Gastrocnemius medialis (tissue), 4 donors: ENCODE measurements around the gene RAD51B.

Experiments
- POLR2A ChIP-seq, 2 donors: fragments of 450-650 bp; IDR thresholded peaks; one replicate each; pipeline ENCODE4 v1.6.1; 2017; ENCODE audit warnings: antibody characterized with exemption in 2 of 2, mild to moderate bottlenecking in 2 of 2, moderate library complexity in 2 of 2
- TF ChIP-seq, protein P1 (sequence below), 5 experiments: fragments of 450-650 bp in 3 of 5; fragments of 200-600 bp in 2 of 5; sonication (generic) in 2 of 5; IDR thresholded peaks in 4 of 5; conservative IDR thresholded peaks in 1 of 5; 1 replicate in 4 of 5; 2 replicates in 1 of 5; pipeline ENCODE4 v1.5.1; 2016 to 2019; ENCODE audit warnings: antibody characterized with exemption in 5 of 5, mild to moderate bottlenecking in 3 of 5, moderate library complexity in 3 of 5

DNA sequence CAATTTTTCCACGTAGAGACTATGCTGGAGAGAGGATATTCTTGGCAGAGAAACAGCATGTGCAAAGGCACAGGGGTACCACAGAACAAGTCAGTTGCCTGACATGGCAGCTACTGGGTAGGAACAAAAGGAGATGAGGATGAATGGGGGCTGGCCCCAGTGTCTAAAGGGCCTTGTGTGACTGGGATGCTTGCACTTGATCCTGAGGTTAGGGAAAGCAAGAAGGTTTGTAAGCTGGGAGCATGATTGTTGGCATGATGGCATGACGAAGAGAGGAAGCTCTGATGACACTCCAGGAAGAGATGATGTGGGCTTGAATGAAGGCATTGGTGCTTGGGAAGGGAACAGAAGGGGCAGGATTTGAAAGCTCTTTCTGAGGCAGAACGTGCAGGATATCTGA is 834.2 kb downstream of the RAD51B start:
- TF ChIP-seq, protein P1, sequence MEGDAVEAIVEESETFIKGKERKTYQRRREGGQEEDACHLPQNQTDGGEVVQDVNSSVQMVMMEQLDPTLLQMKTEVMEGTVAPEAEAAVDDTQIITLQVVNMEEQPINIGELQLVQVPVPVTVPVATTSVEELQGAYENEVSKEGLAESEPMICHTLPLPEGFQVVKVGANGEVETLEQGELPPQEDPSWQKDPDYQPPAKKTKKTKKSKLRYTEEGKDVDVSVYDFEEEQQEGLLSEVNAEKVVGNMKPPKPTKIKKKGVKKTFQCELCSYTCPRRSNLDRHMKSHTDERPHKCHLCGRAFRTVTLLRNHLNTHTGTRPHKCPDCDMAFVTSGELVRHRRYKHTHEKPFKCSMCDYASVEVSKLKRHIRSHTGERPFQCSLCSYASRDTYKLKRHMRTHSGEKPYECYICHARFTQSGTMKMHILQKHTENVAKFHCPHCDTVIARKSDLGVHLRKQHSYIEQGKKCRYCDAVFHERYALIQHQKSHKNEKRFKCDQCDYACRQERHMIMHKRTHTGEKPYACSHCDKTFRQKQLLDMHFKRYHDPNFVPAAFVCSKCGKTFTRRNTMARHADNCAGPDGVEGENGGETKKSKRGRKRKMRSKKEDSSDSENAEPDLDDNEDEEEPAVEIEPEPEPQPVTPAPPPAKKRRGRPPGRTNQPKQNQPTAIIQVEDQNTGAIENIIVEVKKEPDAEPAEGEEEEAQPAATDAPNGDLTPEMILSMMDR (IDR thresholded peaks at IDR 0.05 in 4 of 5, conservative IDR thresholded peaks at IDR 0.05 in 1 of 5), result no peak
- TF ChIP-seq POLR2A (IDR thresholded peaks at IDR 0.05), result no peak
